ENCODE data around the gene RAB7A. TPM values are rescaled to one million over a fixed set of nuclear protein-coding genes. Genes with fewer than 3 reads are reported as not detected.

Gene RAB7A
- total RNA-seq, 6 experiments from 2014 or later, result 84.0 to 145 (median 119) TPM

GRCh38 chr3:128742821-128743594 lies 17.0 kb downstream of the RAB7A start:
- no peak for DNase-seq
- intact Hi-C loops (cut with DNase I), result no loop called here
- no peaks in the 10 kb centered on the region for H3K9me3 ChIP-seq
- no peak overlapping the region for H3K4me3 ChIP-seq
- 96% methylated on average over 4 of the region's 38 CpGs for WGBS (ENCODE audit: insufficient coverage, low coverage, low lambda C conversion rate, missing lambda C conversion rate)
- peak in 1 of 4 donors; percentile 22 for ATAC-seq
- TF ChIP-seq CTCF (IDR thresholded peaks at IDR 0.05) (no peak), POLR2A (IDR thresholded peaks at IDR 0.05) (no peak)
- H3K36me3 ChIP-seq, result no peaks in the 10 kb centered on the region
- H3K4me1 ChIP-seq, result peaks cover 0 to 23% (median 0%) of the 10 kb centered on the region in 4 donors
- no peak overlapping the region for H3K27ac ChIP-seq
- H3K27me3 ChIP-seq, result no peaks in the 10 kb centered on the region

- peaks cover 0 to 14% (median 0%) of the 10 kb centered on the region in 4 donors for H3K4me1 ChIP-seq
- no peak for TF ChIP-seq POLR2A (IDR thresholded peaks at IDR 0.05)
- no peak for TF ChIP-seq CTCF (IDR thresholded peaks at IDR 0.05)
- no peak overlapping the region for H3K4me3 ChIP-seq
- no peaks in the 10 kb centered on the region for H3K9me3 ChIP-seq
- no peaks in the 10 kb centered on the region for H3K27me3 ChIP-seq
- DNase-seq (no peak), ATAC-seq (peak in 1 of 4 donors; percentile 32)
- intact Hi-C loops (cut with DNase I), result no loop called here
- H3K36me3 ChIP-seq, result no peaks in the 10 kb centered on the region
- 74% methylated on average over 3 of the region's 3 CpGs for whole genome bisulfite sequencing (ENCODE audit: insufficient coverage, low coverage, low lambda C conversion rate, missing lambda C conversion rate)
- no peak overlapping the region for H3K27ac ChIP-seq
Observed at GRCh38 chr3:128745742-128746141, 19.8 kb downstream of the RAB7A start.

- intact Hi-C loops (cut with DNase I), result no loop called here
- WGBS (ENCODE audit: insufficient coverage, low coverage, low lambda C conversion rate, missing lambda C conversion rate), result 36% methylated on average over 2 of the region's 2 CpGs
- Histone ChIP-seq H3K27ac (no peak overlapping the region), H3K4me1 (peaks cover 0 to 14% (median 0%) of the 10 kb centered on the region in 4 donors), H3K36me3 (no peaks in the 10 kb centered on the region), H3K9me3 (no peaks in the 10 kb centered on the region), H3K27me3 (no peaks in the 10 kb centered on the region), H3K4me3 (no peak overlapping the region)
- DNase-seq (no peak), ATAC-seq (peak; percentile 35 to 69 (median 44))
- TF ChIP-seq CTCF (IDR thresholded peaks at IDR 0.05) (no peak), POLR2A (IDR thresholded peaks at IDR 0.05) (no peak)
Observed at GRCh38 chr3:128746881-128747280, 20.9 kb downstream of the RAB7A start.

GRCh38 chr3:128748557-128748956 lies 22.6 kb downstream of the RAB7A start:
- ATAC-seq (peak in 1 of 4 donors; percentile 18), DNase-seq (no peak)
- WGBS (ENCODE audit: insufficient coverage, low coverage, low lambda C conversion rate, missing lambda C conversion rate), result 73% methylated on average over 3 of the region's 4 CpGs
- no peak for TF ChIP-seq POLR2A (IDR thresholded peaks at IDR 0.05)
- no peak for TF ChIP-seq CTCF (IDR thresholded peaks at IDR 0.05)
- Histone ChIP-seq H3K4me1 (peaks cover 0 to 14% (median 0%) of the 10 kb centered on the region in 4 donors), H3K4me3 (no peak overlapping the region), H3K27me3 (no peaks in the 10 kb centered on the region), H3K9me3 (no peaks in the 10 kb centered on the region), H3K27ac (no peak overlapping the region), H3K36me3 (no peaks in the 10 kb centered on the region)
- intact Hi-C loops (cut with DNase I), result no loop called here
